Kidney (tissue), 14 donors: ENCODE data around the gene IQSEC1. TPM values are rescaled to one million over a fixed set of nuclear protein-coding genes. Genes with fewer than 3 reads are reported as not detected.

ENCODE experiments used
- DNase-seq, 5 donors: peaks; one replicate each; pipeline ENCODE4 v3.0.0-alpha.2; 2013 to 2020
- FAIRE-seq: peaks from 2 replicates; lab custom pipeline; 2012; peaks lifted over from hg19 to GRCh38; lab: Jason Lieb, UNC
- H3K27ac ChIP-seq, 2 donors: one replicate each; pipeline ENCODE4 v1.7.0; 2013; ENCODE audit warnings: low read depth in 2 of 2, low read length in 2 of 2, inconsistent platforms in 1 of 2
- H3K27me3 ChIP-seq: one replicate; pipeline ENCODE4 v1.7.1; 2013; ENCODE audit warnings: low read length, inconsistent platforms; ENCODE audit not compliant: control insufficient read depth, insufficient read depth
- H3K36me3 ChIP-seq, 3 donors: one replicate each; pipeline versions ENCODE4 v1.7.0 to v1.7.1; 2013; ENCODE audit warnings: low read length in 3 of 3, control low read depth in 1 of 3, inconsistent platforms in 1 of 3; ENCODE audit not compliant: insufficient read depth in 3 of 3, control insufficient read depth in 2 of 3
- H3K4me1 ChIP-seq, 3 donors: one replicate each; pipeline versions ENCODE4 v1.7.0 to v1.7.1; 2013; ENCODE audit warnings: low read length in 3 of 3, inconsistent platforms in 1 of 3, low read depth in 1 of 3; ENCODE audit not compliant: control insufficient read depth in 2 of 3, insufficient read depth in 2 of 3
- H3K4me3 ChIP-seq, 3 donors: one replicate each; pipeline versions ENCODE4 v1.7.0 to v1.8.1; 2013; ENCODE audit warnings: low read length in 3 of 3, control low read depth in 1 of 3, inconsistent platforms in 1 of 3
- H3K9ac ChIP-seq, 3 donors: one replicate each; pipeline versions ENCODE4 v1.7.0 to v1.7.1; 2013; ENCODE audit warnings: low read length in 3 of 3, control low read depth in 1 of 3, inconsistent platforms in 1 of 3
- H3K9me3 ChIP-seq, 3 donors: one replicate each; pipeline versions ENCODE4 v1.7.0 to v1.7.1; 2013; ENCODE audit warnings: low read length in 3 of 3, control low read depth in 1 of 3, inconsistent platforms in 1 of 3; ENCODE audit not compliant: control insufficient read depth in 2 of 3, insufficient read depth in 1 of 3
- CTCF ChIP-seq: IDR thresholded peaks from 3 replicates; pipeline ENCODE4 v1.5.1; 2012; ENCODE audit warnings: mild to moderate bottlenecking, moderate library complexity, borderline replicate concordance; ENCODE audit not compliant: insufficient read depth; ENCODE audit errors: extremely low read depth
- intact Hi-C: fragments of 100-400 bp; cut with DNase I; formaldehyde crosslinking; loops from one replicate; pipeline ENCODE4 v1.11.1; 2022
- polyA plus RNA-seq: library from polyadenylated mRNA; stranded (reverse); fragments of 350-450 nt; fragmentation: Illumina TruSeq; extraction: RNeasy Lipid Tissue Mini Kit (QIAGEN cat#74804); gene quantifications from one replicate; pipeline ENCODE4 v1.2.3, GENCODE V29; 2014; ENCODE audit warnings: low read depth, low replicate concordance; ENCODE audit not compliant: insufficient read depth
- total RNA-seq: library from RNA; stranded (reverse); fragmentation: NEBNext Ultra II Directional; extraction: Animal tissue kit (Norgen Biotek cat#: 25700); gene quantifications from one replicate; pipeline ENCODE4 v1.2.1, GENCODE V29; 2021
- donor health status: control.
- donor health status: control.
- donor health status: control.
- donor health status: control.
- donor health status: control.
- donor health status: DM: yes; HTN: yes; CAD: no.
- donor health status: Normal renal cell carcinoma (clear cell type).

The IQSEC1 gene
- total and polyA plus RNA-seq, 2 donors from 2014 or later, result 15.1 to 45.7 TPM

GRCh38 chr3:12932754-12933153 lies 140.5 kb downstream of the IQSEC1 start:
- no peaks in the 10 kb centered on the region for H3K27me3 ChIP-seq
- H3K4me3 ChIP-seq, result no peak overlapping the region
- H3K9ac ChIP-seq, result peak overlapping the region in 1 of 3 donors; percentile 43
- H3K36me3 ChIP-seq, result peaks cover 0 to 22% (median 10%) of the 10 kb centered on the region in 3 donors
- H3K9me3 ChIP-seq, result no peaks in the 10 kb centered on the region
- no peak for TF ChIP-seq CTCF
- DNase-seq (no peak), FAIRE-seq (no peak)
- peak overlapping the region in 1 of 2 donors; percentile 49 for H3K27ac ChIP-seq
- intact Hi-C loops, result no loop called here
- peaks cover 0 to 40% (median 15%) of the 10 kb centered on the region in 3 donors for H3K4me1 ChIP-seq

GRCh38 chr3:12932347-12932746 lies 140.9 kb downstream of the IQSEC1 start:
- FAIRE-seq (no peak), DNase-seq (no peak)
- TF ChIP-seq CTCF, result no peak
- peaks cover 0 to 22% (median 10%) of the 10 kb centered on the region in 3 donors for H3K36me3 ChIP-seq
- no peak overlapping the region for H3K4me3 ChIP-seq
- H3K9ac ChIP-seq, result peak overlapping the region in 1 of 3 donors; percentile 43
- peaks cover 0 to 39% (median 15%) of the 10 kb centered on the region in 3 donors for H3K4me1 ChIP-seq
- H3K27me3 ChIP-seq, result no peaks in the 10 kb centered on the region
- intact Hi-C loops, result no loop called here
- peak overlapping the region in 1 of 2 donors; percentile 49 for H3K27ac ChIP-seq
- no peaks in the 10 kb centered on the region for H3K9me3 ChIP-seq

GRCh38 chr3:12931273-12931905 lies 141.8 kb downstream of the IQSEC1 start:
- no peak for FAIRE-seq
- peaks cover 0 to 39% (median 15%) of the 10 kb centered on the region in 3 donors for H3K4me1 ChIP-seq
- H3K9me3 ChIP-seq, result no peaks in the 10 kb centered on the region
- H3K36me3 ChIP-seq, result peaks cover 0 to 19% (median 10%) of the 10 kb centered on the region in 3 donors
- DNase-seq, result no peak
- intact Hi-C loops, result no loop called here
- H3K27ac ChIP-seq, result no peak overlapping the region
- no peak for TF ChIP-seq CTCF
- H3K4me3 ChIP-seq, result no peak overlapping the region
- no peaks in the 10 kb centered on the region for H3K27me3 ChIP-seq
- H3K9ac ChIP-seq, result no peak overlapping the region

DNA sequence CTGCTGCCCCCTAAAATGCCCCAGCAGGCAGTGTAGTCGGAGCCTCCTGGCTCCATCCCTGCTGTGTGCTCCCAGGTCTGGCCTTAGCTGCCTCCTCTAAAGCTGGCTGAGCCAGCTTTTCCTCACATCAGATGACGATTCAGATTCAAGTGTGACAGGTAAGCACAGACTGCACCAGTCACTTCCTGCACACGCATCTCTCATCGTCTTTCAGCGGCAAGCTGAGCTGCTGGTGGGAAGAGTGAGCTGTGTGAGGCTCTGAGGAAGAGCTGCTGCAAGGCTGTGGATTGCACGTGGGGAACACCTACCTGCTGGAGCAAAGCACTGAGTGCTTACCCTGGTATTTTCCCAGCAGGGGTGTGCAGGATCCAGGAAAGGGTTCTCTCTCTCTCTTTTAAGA lies 143.4 kb downstream of the IQSEC1 start:
- H3K36me3 ChIP-seq, result peaks cover 0 to 13% (median 12%) of the 10 kb centered on the region in 3 donors
- no peaks in the 10 kb centered on the region for H3K27me3 ChIP-seq
- no peak for TF ChIP-seq CTCF
- H3K4me1 ChIP-seq, result peaks cover 0 to 33% (median 8%) of the 10 kb centered on the region in 3 donors
- no peak overlapping the region for H3K9ac ChIP-seq
- no peak overlapping the region for H3K4me3 ChIP-seq
- no peaks in the 10 kb centered on the region for H3K9me3 ChIP-seq
- intact Hi-C loops, result no loop called here
- FAIRE-seq, result no peak
- H3K27ac ChIP-seq, result no peak overlapping the region
- no peak for DNase-seq
